ENCODE data around the gene STRADA. TPM values are rescaled to one million over a fixed set of nuclear protein-coding genes. Genes with fewer than 3 reads are reported as not detected.

The STRADA gene
- total RNA-seq, result 10 to 100 TPM; 46.0 to 49.9 TPM

DNA sequence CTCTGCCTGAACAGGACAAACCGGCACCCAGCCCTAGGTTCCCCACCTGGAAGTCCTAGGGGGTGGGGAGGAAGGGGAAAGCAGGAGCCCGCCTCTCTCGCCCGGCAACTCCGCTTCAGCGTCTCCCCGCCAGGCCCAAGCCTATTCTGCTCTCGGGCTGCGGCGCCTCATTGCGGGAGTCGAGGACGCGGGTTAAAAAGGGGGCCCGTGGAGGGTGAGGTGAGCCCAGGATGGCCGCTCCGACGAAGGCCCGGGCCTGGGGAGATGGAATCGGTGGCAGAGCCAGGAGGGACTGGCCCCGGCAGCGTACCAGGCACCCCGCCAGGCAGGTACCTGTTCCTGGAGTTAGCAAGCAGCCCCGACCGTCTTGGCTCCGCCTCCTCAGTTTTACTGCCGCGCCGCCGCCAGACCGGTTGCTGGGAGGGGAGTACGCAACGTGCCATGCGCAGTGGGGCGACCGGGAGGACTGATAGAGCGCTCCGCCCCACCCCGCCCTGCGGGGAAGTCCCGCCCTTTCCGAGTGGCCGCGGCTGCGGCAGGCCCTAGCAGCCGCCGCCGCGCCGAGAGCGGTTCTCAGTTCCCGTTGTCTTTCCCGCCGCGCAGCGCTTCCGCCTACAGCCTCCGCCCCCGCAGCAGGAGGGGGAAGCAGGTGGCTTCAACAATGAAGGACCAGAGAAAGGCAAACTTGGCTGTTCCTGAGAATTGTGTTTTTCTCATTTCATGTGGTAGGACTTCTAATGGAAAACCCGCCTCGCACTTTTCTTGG is at the start of gene STRADA:
Gene STRADA, minus strand, starts transcription at position 392 of the 766 bp plus-strand sequence. CDS start 13,430 bp downstream, outside the sequence.
- peaks cover 20% of the 10 kb centered on the region for H3K36me3 Mint-ChIP-seq (ENCODE audit: low read depth)
- ATAC-seq (peak; percentile 96), DNase-seq (peak; percentile 99)
- no peaks in the 10 kb centered on the region for H3K9me3 Mint-ChIP-seq (ENCODE audit: insufficient read depth)
- no peaks in the 10 kb centered on the region for H3K27me3 Mint-ChIP-seq (ENCODE audit: low read depth)
- CTCF ChIA-PET, result interaction anchor here (0.9 to 1.6 kb wide), 13 partner anchors 10 to 390 kb away, joined by 3 to 13 read pairs (median 4); partner anchors contain the start of genes CCDC47 and DDX42
- H3K4me3 Mint-ChIP-seq, result peak within 1 kb of the TSS; percentile 94
- POLR2A ChIA-PET, result interaction anchor here (0.7 to 3.2 kb wide), 21 partner anchors 9 to 100 kb away, joined by 3 to 63 read pairs (median 5); partner anchors contain the start of genes CCDC47, DDX42 and LIMD2
- peaks cover 41% of the 10 kb centered on the region for H3K4me1 Mint-ChIP-seq (ENCODE audit: low read depth)
- H3K27ac Mint-ChIP-seq, result peak within 1 kb of the TSS; percentile 92

- ChIA-PET POLR2A (no interaction called here), CTCF (interaction anchor here (1.2 kb wide), 2 partner anchors 21 to 76 kb away, joined by 4 read pairs; no protein-coding TSS in a partner anchor)
- Mint-ChIP-seq H3K27me3 (ENCODE audit: low read depth) (no peaks in the 10 kb centered on the region), H3K9me3 (ENCODE audit: insufficient read depth) (no peaks in the 10 kb centered on the region), H3K27ac (no peak overlapping the region), H3K4me1 (ENCODE audit: low read depth) (peaks cover 4% of the 10 kb centered on the region), H3K36me3 (ENCODE audit: low read depth) (peaks cover 41% of the 10 kb centered on the region), H3K4me3 (no peak overlapping the region)
- no peak for ATAC-seq
- DNase-seq, result peak; percentile 14
Measured at GRCh38 chr17:63790057-63790456, 48.5 kb upstream of the STRADA start.

GRCh38 chr17:63786971-63787711 is 45.5 kb upstream of the STRADA start:
- POLR2A ChIA-PET, result no interaction called here
- ATAC-seq (no peak), DNase-seq (peak; percentile 9)
- CTCF ChIA-PET, result interaction anchor here (1.0 to 1.8 kb wide), 2 partner anchors 41 to 61 kb away, joined by 3 to 5 read pairs; no protein-coding TSS in a partner anchor
- Mint-ChIP-seq H3K9me3 (ENCODE audit: insufficient read depth) (no peaks in the 10 kb centered on the region), H3K27ac (no peak overlapping the region), H3K27me3 (ENCODE audit: low read depth) (no peaks in the 10 kb centered on the region), H3K36me3 (ENCODE audit: low read depth) (peaks cover 34% of the 10 kb centered on the region), H3K4me1 (ENCODE audit: low read depth) (peaks cover 21% of the 10 kb centered on the region), H3K4me3 (no peak overlapping the region)

GRCh38 chr17:63786117-63786516 is 44.5 kb upstream of the STRADA start:
- no peak for ATAC-seq
- ChIA-PET POLR2A (no interaction called here), CTCF (interaction anchor here (1.0 to 1.8 kb wide), 3 partner anchors 42 to 235 kb away, joined by 3 to 5 read pairs (median 3); no protein-coding TSS in a partner anchor)
- Mint-ChIP-seq H3K36me3 (ENCODE audit: low read depth) (peaks cover 35% of the 10 kb centered on the region), H3K4me3 (no peak overlapping the region), H3K4me1 (ENCODE audit: low read depth) (peaks cover 21% of the 10 kb centered on the region), H3K9me3 (ENCODE audit: insufficient read depth) (no peaks in the 10 kb centered on the region), H3K27ac (no peak overlapping the region), H3K27me3 (ENCODE audit: low read depth) (no peaks in the 10 kb centered on the region)
- DNase-seq, result no peak

DNA sequence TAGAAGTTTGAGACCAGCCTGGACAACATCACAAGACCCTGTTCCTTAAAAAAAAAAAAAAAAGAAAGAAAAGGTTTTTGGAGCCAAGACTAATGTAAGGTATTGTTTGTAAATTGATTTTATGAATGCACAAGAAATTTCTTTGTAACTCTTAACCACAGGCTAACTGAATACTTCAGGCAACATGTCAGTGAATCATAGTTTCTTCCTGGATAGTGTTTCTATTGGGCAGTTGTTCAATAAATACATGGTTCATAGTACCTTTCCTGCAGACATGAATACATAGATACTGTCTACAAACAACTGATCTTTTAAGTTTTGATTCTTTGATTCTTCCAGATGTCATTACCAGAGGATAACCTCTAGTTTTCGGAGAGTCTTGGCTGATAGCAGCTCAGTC is 44.0 kb upstream of the STRADA start:
- CTCF ChIA-PET, result interaction anchor here (1.2 to 1.8 kb wide), 2 partner anchors 63 to 234 kb away, joined by 3 to 5 read pairs; no protein-coding TSS in a partner anchor
- DNase-seq (no peak), ATAC-seq (no peak)
- Mint-ChIP-seq H3K4me3 (no peak overlapping the region), H3K9me3 (ENCODE audit: insufficient read depth) (no peaks in the 10 kb centered on the region), H3K4me1 (ENCODE audit: low read depth) (peaks cover 27% of the 10 kb centered on the region), H3K27me3 (ENCODE audit: low read depth) (no peaks in the 10 kb centered on the region), H3K36me3 (ENCODE audit: low read depth) (peaks cover 38% of the 10 kb centered on the region), H3K27ac (peak overlapping the region; percentile 26)
- POLR2A ChIA-PET, result no interaction called here

GRCh38 chr17:63783522-63783921 is 41.9 kb upstream of the STRADA start:
- ChIA-PET CTCF (interaction anchor here (1.0 to 1.8 kb wide), 4 partner anchors 10 to 85 kb away, joined by 3 to 5 read pairs (median 3); partner anchors contain the start of genes CCDC47 and DDX42), POLR2A (interaction anchor here (1.3 to 3.7 kb wide), 3 partner anchors 8 to 86 kb away, joined by 4 to 14 read pairs (median 11); partner anchors contain the start of genes CCDC47 and DDX42)
- no peak for ATAC-seq
- H3K36me3 Mint-ChIP-seq (ENCODE audit: low read depth), result peaks cover 49% of the 10 kb centered on the region
- no peaks in the 10 kb centered on the region for H3K9me3 Mint-ChIP-seq (ENCODE audit: insufficient read depth)
- no peak overlapping the region for H3K27ac Mint-ChIP-seq
- no peaks in the 10 kb centered on the region for H3K27me3 Mint-ChIP-seq (ENCODE audit: low read depth)
- H3K4me1 Mint-ChIP-seq (ENCODE audit: low read depth), result peaks cover 39% of the 10 kb centered on the region
- no peak overlapping the region for H3K4me3 Mint-ChIP-seq
- no peak for DNase-seq

DNA sequence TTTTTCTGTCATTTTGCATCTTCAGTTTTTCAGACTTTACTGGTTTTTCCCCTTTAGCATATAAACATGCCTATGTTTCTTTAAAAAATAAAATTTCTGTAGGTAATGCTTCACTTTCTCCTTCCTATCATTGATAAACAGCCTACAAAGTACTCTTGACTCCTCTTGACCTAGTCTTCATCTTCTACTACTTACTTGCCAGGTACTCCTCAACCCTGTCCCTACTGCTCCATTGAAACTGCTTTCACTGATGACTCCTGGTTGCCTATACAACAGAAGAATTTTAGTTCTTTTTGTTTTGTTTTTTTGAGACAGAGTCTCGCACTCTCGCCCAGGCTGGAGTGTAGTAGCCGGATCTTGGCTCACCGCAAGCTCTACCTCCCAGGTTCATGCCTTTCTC is 39.3 kb upstream of the STRADA start:
- Mint-ChIP-seq H3K27me3 (ENCODE audit: low read depth) (no peaks in the 10 kb centered on the region), H3K27ac (no peak overlapping the region), H3K36me3 (ENCODE audit: low read depth) (peaks cover 53% of the 10 kb centered on the region), H3K4me3 (no peak overlapping the region), H3K4me1 (ENCODE audit: low read depth) (peaks cover 58% of the 10 kb centered on the region), H3K9me3 (ENCODE audit: insufficient read depth) (no peaks in the 10 kb centered on the region)
- ChIA-PET POLR2A (interaction anchor here (1.2 to 1.3 kb wide), 2 partner anchors 13 to 82 kb away, joined by 3 read pairs; no protein-coding TSS in a partner anchor), CTCF (interaction anchor here (0.9 kb wide), 1 partner anchor 31 kb away, joined by 3 read pairs; no protein-coding TSS in a partner anchor)
- DNase-seq (peak; percentile 12), ATAC-seq (no peak)

DNA sequence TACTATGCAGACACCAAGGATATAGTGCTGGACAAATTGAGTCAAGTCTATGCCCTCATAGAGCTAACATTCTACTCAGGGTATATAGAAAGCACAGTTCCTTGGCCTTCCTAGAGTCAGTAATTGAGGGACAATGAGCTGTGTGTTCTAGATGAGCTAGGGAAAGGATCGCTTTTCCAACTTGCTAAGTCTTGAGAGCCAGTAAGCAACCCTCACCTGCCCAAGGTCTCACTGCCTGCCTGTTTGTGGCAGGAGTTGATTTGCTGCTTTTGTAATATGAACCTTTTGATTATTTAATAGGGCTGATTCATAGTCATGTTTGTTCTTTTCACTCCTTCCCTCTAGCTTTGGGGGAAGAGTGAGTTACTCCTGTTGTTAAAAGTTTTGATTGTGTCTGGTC is 38.9 kb upstream of the STRADA start:
- H3K27ac Mint-ChIP-seq, result no peak overlapping the region
- POLR2A ChIA-PET, result interaction anchor here (0.7 to 1.3 kb wide), 2 partner anchors 82 to 726 kb away, joined by 3 to 4 read pairs; partner anchors contain the start of gene CEP95
- DNase-seq (peak; percentile 6), ATAC-seq (no peak)
- no peaks in the 10 kb centered on the region for H3K27me3 Mint-ChIP-seq (ENCODE audit: low read depth)
- peaks cover 53% of the 10 kb centered on the region for H3K36me3 Mint-ChIP-seq (ENCODE audit: low read depth)
- H3K4me1 Mint-ChIP-seq (ENCODE audit: low read depth), result peaks cover 59% of the 10 kb centered on the region
- CTCF ChIA-PET, result no interaction called here
- H3K9me3 Mint-ChIP-seq (ENCODE audit: insufficient read depth), result no peaks in the 10 kb centered on the region
- no peak overlapping the region for H3K4me3 Mint-ChIP-seq

- H3K9me3 Mint-ChIP-seq (ENCODE audit: insufficient read depth), result no peaks in the 10 kb centered on the region
- no peaks in the 10 kb centered on the region for H3K27me3 Mint-ChIP-seq (ENCODE audit: low read depth)
- H3K36me3 Mint-ChIP-seq (ENCODE audit: low read depth), result peaks cover 59% of the 10 kb centered on the region
- CTCF ChIA-PET, result interaction anchor here (0.7 to 3.0 kb wide), 9 partner anchors 9 to 358 kb away, joined by 3 to 15 read pairs (median 4); no protein-coding TSS in a partner anchor
- H3K27ac Mint-ChIP-seq, result peak overlapping the region; percentile 100
- ATAC-seq, result no peak
- POLR2A ChIA-PET, result interaction anchor here (0.8 to 6.0 kb wide), 9 partner anchors 9 to 225 kb away, joined by 3 to 64 read pairs (median 7); partner anchors contain the start of genes DCAF7, FTSJ3, PSMC5 and STRADA
- H3K4me1 Mint-ChIP-seq (ENCODE audit: low read depth), result peaks cover 53% of the 10 kb centered on the region
- DNase-seq, result peak; percentile 19
- H3K4me3 Mint-ChIP-seq, result peak overlapping the region; percentile 98
Measured at GRCh38 chr17:63775420-63775819, 33.8 kb upstream of the STRADA start.

DNA sequence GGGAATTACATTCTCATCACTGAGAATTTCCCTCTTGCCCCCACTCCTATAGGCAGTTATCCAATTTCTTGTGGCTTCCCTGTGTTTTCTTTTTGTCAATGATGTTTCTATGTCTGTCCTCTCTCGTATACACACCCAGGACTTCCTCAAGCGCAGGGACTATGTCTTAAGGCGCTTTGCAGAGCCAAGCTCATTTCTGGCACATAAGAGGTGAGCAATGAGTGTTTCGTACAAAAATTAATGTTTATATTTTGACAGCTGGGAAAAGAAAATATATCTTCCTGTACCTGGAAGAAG is 33.3 kb upstream of the STRADA start:
- peak overlapping the region; percentile 98 for H3K4me3 Mint-ChIP-seq
- H3K36me3 Mint-ChIP-seq (ENCODE audit: low read depth), result peaks cover 59% of the 10 kb centered on the region
- peaks cover 55% of the 10 kb centered on the region for H3K4me1 Mint-ChIP-seq (ENCODE audit: low read depth)
- CTCF ChIA-PET, result interaction anchor here (0.6 to 3.5 kb wide), 11 partner anchors 10 to 77 kb away, joined by 3 to 15 read pairs (median 6); no protein-coding TSS in a partner anchor
- H3K27ac Mint-ChIP-seq, result peak overlapping the region; percentile 100
- H3K9me3 Mint-ChIP-seq (ENCODE audit: insufficient read depth), result no peaks in the 10 kb centered on the region
- peak; percentile 37 for DNase-seq
- POLR2A ChIA-PET, result interaction anchor here (0.6 to 6.0 kb wide), 16 partner anchors 9 to 246 kb away, joined by 3 to 64 read pairs (median 6); partner anchors contain the start of genes DCAF7, FTSJ3, ICAM2 and PSMC5
- H3K27me3 Mint-ChIP-seq (ENCODE audit: low read depth), result no peaks in the 10 kb centered on the region
- ATAC-seq, result no peak

All from activated CD8-positive, alpha-beta T cell treated with anti-CD3 and anti-CD28 coated beads, Interleukin-2, amount 10 ng/mL, durations not matched to agents 7 days and 5 days (primary cell).